Activated CD4-positive, alpha-beta T cell treated with anti-CD3 and anti-CD28 coated beads, Interleukin-2, amount 10 ng/mL, durations not matched to agents 7 days and 5 days (primary cell): ENCODE measurements around the gene ACTL10. TPM values are rescaled to one million over a fixed set of nuclear protein-coding genes. Genes with fewer than 3 reads are reported as not detected.

Experiments used
- CTCF ChIA-PET: fragments of 350-600 bp; sonication (Branson Sonifier 250); formaldehyde crosslinking; loops from one replicate; lab custom pipeline; 2021; ENCODE audit warnings: antibody characterized with exemption; lab: Charles Lee
- POLR2A ChIA-PET: fragments of 350-600 bp; sonication (Branson Sonifier 250); formaldehyde crosslinking; loops from one replicate; lab custom pipeline; 2021; ENCODE audit warnings: antibody characterized with exemption; lab: Charles Lee
- DNase-seq: peaks from one replicate; pipeline ENCODE4 v3.0.0-alpha.2; 2020
- H3K27ac Mint-ChIP-seq: one replicate; pipeline ENCODE4 v1.8.0; 2021; ENCODE audit warnings: mild to moderate bottlenecking, moderate library complexity, mixed read lengths
- H3K27me3 Mint-ChIP-seq: one replicate; pipeline ENCODE4 v1.8.0; 2021; ENCODE audit warnings: mixed read lengths
- H3K36me3 Mint-ChIP-seq: one replicate; pipeline ENCODE4 v1.8.0; 2021; ENCODE audit warnings: low read depth, mixed read lengths
- H3K4me1 Mint-ChIP-seq: one replicate; pipeline ENCODE4 v1.8.0; 2021; ENCODE audit warnings: mixed read lengths
- H3K4me3 Mint-ChIP-seq: one replicate; pipeline ENCODE4 v1.8.0; 2021; ENCODE audit warnings: mild to moderate bottlenecking, moderate library complexity, mixed read lengths
- H3K9me3 Mint-ChIP-seq: one replicate; pipeline ENCODE4 v1.8.0; 2021; ENCODE audit warnings: mixed read lengths
- total RNA-seq, 2 experiments: library from RNA; stranded (reverse); gene quantifications; one replicate each; pipeline ENCODE4 v1.2.3, GENCODE V29; 2021

Gene ACTL10
- total RNA-seq, 2 experiments from 2014 or later = 2.4 to 4.1 TPM

GRCh38 chr20:33651562-33652048 is 15.1 kb upstream of the ACTL10 start:
- no peak for DNase-seq
- Mint-ChIP-seq H3K4me3 (no peak overlapping the region), H3K4me1 (peaks cover 27% of the 10 kb centered on the region), H3K36me3 (no peaks in the 10 kb centered on the region), H3K27me3 (no peaks in the 10 kb centered on the region), H3K27ac (no peak overlapping the region), H3K9me3 (no peaks in the 10 kb centered on the region)
- ChIA-PET CTCF (no interaction called here), POLR2A (interaction anchor here (0.6 kb wide), 1 partner anchor 141 kb away, joined by 4 read pairs; no protein-coding TSS in a partner anchor)

- ChIA-PET CTCF (interaction anchor here (1.0 to 4.8 kb wide), 3 partner anchors 10 to 196 kb away, joined by 3 to 26 read pairs (median 5); partner anchors contain the start of gene ACTL10), POLR2A (no interaction called here)
- no peak overlapping the region for H3K4me3 Mint-ChIP-seq
- H3K36me3 Mint-ChIP-seq = no peaks in the 10 kb centered on the region
- peak overlapping the region; percentile 50 for H3K27ac Mint-ChIP-seq
- H3K27me3 Mint-ChIP-seq = no peaks in the 10 kb centered on the region
- H3K4me1 Mint-ChIP-seq = peaks cover 18% of the 10 kb centered on the region
- peak; percentile 38 for DNase-seq
- no peaks in the 10 kb centered on the region for H3K9me3 Mint-ChIP-seq
These were observed 13.4 kb upstream of the ACTL10 start for GRCh38 chr20:33653218-33653899.

GRCh38 chr20:33653900-33654596 is 12.7 kb upstream of the ACTL10 start:
- no peak for DNase-seq
- Mint-ChIP-seq H3K27ac (no peak overlapping the region), H3K4me3 (no peak overlapping the region), H3K36me3 (peaks cover 3% of the 10 kb centered on the region), H3K4me1 (peaks cover 18% of the 10 kb centered on the region), H3K9me3 (no peaks in the 10 kb centered on the region), H3K27me3 (no peaks in the 10 kb centered on the region)
- ChIA-PET POLR2A (no interaction called here), CTCF (interaction anchor here (0.6 to 4.8 kb wide), 4 partner anchors 9 to 197 kb away, joined by 3 to 26 read pairs (median 6); partner anchors contain the start of gene ACTL10)

GRCh38 chr20:33654680-33655161 is 12.0 kb upstream of the ACTL10 start:
- no peak overlapping the region for H3K4me3 Mint-ChIP-seq
- peaks cover 4% of the 10 kb centered on the region for H3K36me3 Mint-ChIP-seq
- H3K9me3 Mint-ChIP-seq = no peaks in the 10 kb centered on the region
- no peaks in the 10 kb centered on the region for H3K27me3 Mint-ChIP-seq
- no peak overlapping the region for H3K27ac Mint-ChIP-seq
- no peak for DNase-seq
- ChIA-PET CTCF (interaction anchor here (0.6 to 4.8 kb wide), 3 partner anchors 8 to 169 kb away, joined by 5 to 26 read pairs (median 6); partner anchors contain the start of gene ACTL10), POLR2A (no interaction called here)
- peaks cover 13% of the 10 kb centered on the region for H3K4me1 Mint-ChIP-seq

GRCh38 chr20:33655164-33655563 is 11.6 kb upstream of the ACTL10 start:
- no peak for DNase-seq
- H3K9me3 Mint-ChIP-seq = no peaks in the 10 kb centered on the region
- H3K4me3 Mint-ChIP-seq = no peak overlapping the region
- H3K27me3 Mint-ChIP-seq = no peaks in the 10 kb centered on the region
- H3K36me3 Mint-ChIP-seq = peaks cover 4% of the 10 kb centered on the region
- no peak overlapping the region for H3K27ac Mint-ChIP-seq
- ChIA-PET CTCF (interaction anchor here (4.8 kb wide), 1 partner anchor 12 kb away, joined by 26 read pairs; the partner anchor contains the start of gene ACTL10), POLR2A (no interaction called here)
- H3K4me1 Mint-ChIP-seq = peaks cover 12% of the 10 kb centered on the region

GRCh38 chr20:33656010-33656782 is 10.5 kb upstream of the ACTL10 start:
- H3K4me3 Mint-ChIP-seq = no peak overlapping the region
- DNase-seq = no peak
- peak overlapping the region; percentile 41 for H3K27ac Mint-ChIP-seq
- ChIA-PET CTCF (interaction anchor here (4.8 kb wide), 1 partner anchor 11 kb away, joined by 26 read pairs; the partner anchor contains the start of gene ACTL10), POLR2A (no interaction called here)
- peaks cover 12% of the 10 kb centered on the region for H3K4me1 Mint-ChIP-seq
- H3K9me3 Mint-ChIP-seq = no peaks in the 10 kb centered on the region
- H3K27me3 Mint-ChIP-seq = no peaks in the 10 kb centered on the region
- peaks cover 4% of the 10 kb centered on the region for H3K36me3 Mint-ChIP-seq

GRCh38 chr20:33656783-33657703 is 9.7 kb upstream of the ACTL10 start:
- no peaks in the 10 kb centered on the region for H3K27me3 Mint-ChIP-seq
- no peaks in the 10 kb centered on the region for H3K9me3 Mint-ChIP-seq
- peaks cover 4% of the 10 kb centered on the region for H3K36me3 Mint-ChIP-seq
- no peak overlapping the region for H3K27ac Mint-ChIP-seq
- no peak for DNase-seq
- no peak overlapping the region for H3K4me3 Mint-ChIP-seq
- POLR2A ChIA-PET = no interaction called here
- CTCF ChIA-PET = interaction anchor here (0.6 to 4.8 kb wide), 3 partner anchors 11 to 1439 kb away, joined by 4 to 26 read pairs (median 9); partner anchors contain the start of gene ACTL10
- peaks cover 10% of the 10 kb centered on the region for H3K4me1 Mint-ChIP-seq

GRCh38 chr20:33657704-33658095 is 9.0 kb upstream of the ACTL10 start:
- Mint-ChIP-seq H3K4me3 (no peak overlapping the region), H3K36me3 (peaks cover 4% of the 10 kb centered on the region), H3K9me3 (no peaks in the 10 kb centered on the region), H3K27me3 (no peaks in the 10 kb centered on the region), H3K4me1 (peaks cover 12% of the 10 kb centered on the region), H3K27ac (no peak overlapping the region)
- DNase-seq = no peak
- ChIA-PET CTCF (interaction anchor here (0.6 to 2.2 kb wide), 2 partner anchors 10 to 1438 kb away, joined by 4 to 9 read pairs; no protein-coding TSS in a partner anchor), POLR2A (no interaction called here)

- Mint-ChIP-seq H3K36me3 (peaks cover 4% of the 10 kb centered on the region), H3K27ac (no peak overlapping the region), H3K9me3 (no peaks in the 10 kb centered on the region), H3K4me3 (no peak overlapping the region), H3K27me3 (no peaks in the 10 kb centered on the region), H3K4me1 (peaks cover 11% of the 10 kb centered on the region)
- POLR2A ChIA-PET = no interaction called here
- CTCF ChIA-PET = interaction anchor here (0.6 to 2.2 kb wide), 2 partner anchors 9 to 84 kb away, joined by 4 to 9 read pairs; no protein-coding TSS in a partner anchor
- no peak for DNase-seq
These were observed 8.2 kb upstream of the ACTL10 start for GRCh38 chr20:33658510-33658909.

- ChIA-PET POLR2A (no interaction called here), CTCF (interaction anchor here (2.2 kb wide), 1 partner anchor 9 kb away, joined by 9 read pairs; no protein-coding TSS in a partner anchor)
- H3K4me3 Mint-ChIP-seq = no peak overlapping the region
These were observed 7.8 kb upstream of the ACTL10 start for GRCh38 chr20:33658929-33659328.

GRCh38 chr20:33659341-33660034 is 7.3 kb upstream of the ACTL10 start:
- H3K4me1 Mint-ChIP-seq = peaks cover 19% of the 10 kb centered on the region
- H3K27me3 Mint-ChIP-seq = no peaks in the 10 kb centered on the region
- H3K36me3 Mint-ChIP-seq = peaks cover 4% of the 10 kb centered on the region
- CTCF ChIA-PET = interaction anchor here (2.2 kb wide), 1 partner anchor 8 kb away, joined by 9 read pairs; no protein-coding TSS in a partner anchor
- DNase-seq = no peak
- H3K4me3 Mint-ChIP-seq = no peak overlapping the region
- no peak overlapping the region for H3K27ac Mint-ChIP-seq
- POLR2A ChIA-PET = no interaction called here
- no peaks in the 10 kb centered on the region for H3K9me3 Mint-ChIP-seq

More at GRCh38 chr20:33658929-33659328, 7.8 kb upstream of the ACTL10 start:
- H3K36me3 Mint-ChIP-seq = peaks cover 4% of the 10 kb centered on the region
- no peaks in the 10 kb centered on the region for H3K27me3 Mint-ChIP-seq
- no peak for DNase-seq
- H3K9me3 Mint-ChIP-seq = no peaks in the 10 kb centered on the region
- H3K27ac Mint-ChIP-seq = peak overlapping the region; percentile 36
- peaks cover 13% of the 10 kb centered on the region for H3K4me1 Mint-ChIP-seq
